NCI-H2081 treated with DMSO at 0.1 percent for 48 hours (cell line): ENCODE measurements around the gene RBFOX2.

Experiments
- DNase-seq: peaks from one replicate; lab custom pipeline; 2025; lab: John Stamatoyannopoulos, UW

RBFOX2 gene

DNA sequence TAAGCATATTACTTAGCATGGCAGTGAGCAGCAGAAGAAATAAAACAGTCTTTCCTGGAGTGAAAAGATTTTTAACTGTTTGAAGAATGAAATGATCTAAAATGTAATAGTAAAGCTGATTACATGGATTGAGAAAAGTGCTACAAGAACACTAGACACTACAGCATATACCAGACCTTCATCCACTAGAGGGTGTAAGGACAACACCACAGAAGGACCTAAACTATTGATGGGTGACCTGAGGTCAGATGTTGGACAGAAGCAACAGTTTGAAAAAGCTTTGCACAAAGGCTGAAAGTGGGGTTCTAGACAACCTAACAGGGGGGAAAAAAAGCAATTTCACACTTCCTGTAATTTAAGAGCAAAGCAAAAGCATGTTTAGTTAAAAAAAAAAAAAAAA lies 97.7 kb downstream of the RBFOX2 start:
- DNase-seq, result no peak

GRCh38 chr22:35928285-35928798 lies 100.3 kb downstream of the RBFOX2 start:
- DNase-seq, result no peak

GRCh38 chr22:35923026-35923425 lies 105.6 kb downstream of the RBFOX2 start:
- DNase-seq, result no peak

DNA sequence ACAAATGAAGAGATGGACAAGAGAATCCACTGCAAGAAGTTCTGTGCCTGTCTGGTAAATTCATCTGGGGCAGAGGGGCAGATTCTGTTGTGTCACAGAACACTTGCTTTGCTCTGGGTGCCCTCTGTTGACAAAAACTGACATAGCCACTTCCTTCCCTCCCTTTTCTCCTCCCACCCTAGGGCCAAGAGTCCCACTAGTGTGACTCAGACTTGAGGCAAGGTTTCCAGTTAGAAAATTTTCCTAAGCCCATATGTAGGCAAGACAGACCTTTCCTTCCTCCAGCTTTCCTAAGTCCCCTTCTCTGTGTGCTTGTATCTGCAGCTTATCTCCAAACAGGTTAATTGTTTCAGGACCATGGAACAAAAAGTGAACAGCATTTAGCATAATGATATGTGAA lies 106.8 kb downstream of the RBFOX2 start:
- DNase-seq, result no peak

DNA sequence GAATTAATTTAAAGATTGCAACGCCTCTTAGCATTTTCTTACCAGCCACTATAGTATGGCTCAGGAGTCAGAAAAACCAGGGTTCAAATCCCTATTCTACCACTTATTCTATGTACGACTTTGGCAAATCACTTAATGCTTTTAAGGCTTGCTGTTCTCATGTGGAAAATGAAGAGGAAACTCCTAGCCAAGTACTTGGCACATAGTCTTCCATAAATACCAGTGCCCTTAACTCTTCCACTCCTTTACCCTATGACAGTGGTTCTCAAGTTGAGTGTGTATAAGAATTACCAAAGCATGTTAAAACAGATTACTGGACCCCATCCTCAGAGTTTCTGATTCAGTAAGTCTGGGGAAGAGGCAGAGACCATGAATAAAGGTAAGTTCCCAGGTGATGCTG lies 107.6 kb downstream of the RBFOX2 start:
- no peak for DNase-seq

DNA sequence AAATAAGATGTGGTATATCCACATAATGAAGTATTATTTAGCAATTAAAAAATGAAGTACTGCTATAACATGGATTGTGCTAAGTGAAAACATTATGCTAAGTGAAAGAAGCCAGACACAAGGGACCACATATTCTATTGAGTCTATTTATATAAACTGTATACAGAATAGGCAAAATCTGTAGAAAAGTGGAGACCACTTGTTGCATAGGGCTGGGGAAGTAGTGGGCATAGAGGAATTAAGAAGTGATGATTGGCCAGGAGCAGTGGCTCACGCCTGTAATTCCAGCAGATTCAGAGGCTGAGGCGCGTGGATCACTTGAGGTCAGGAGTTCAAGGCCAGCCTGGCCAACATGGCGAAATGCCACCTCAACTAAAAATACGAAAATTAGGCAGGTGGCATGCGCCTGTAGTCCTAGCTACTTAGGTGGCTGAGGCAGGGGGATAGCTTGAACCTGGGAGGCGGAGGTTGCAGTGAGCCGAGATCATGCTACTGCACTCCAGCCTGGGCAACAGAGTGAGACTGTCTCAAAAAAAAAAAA lies 109.6 kb downstream of the RBFOX2 start:
- DNase-seq, result no peak

DNA sequence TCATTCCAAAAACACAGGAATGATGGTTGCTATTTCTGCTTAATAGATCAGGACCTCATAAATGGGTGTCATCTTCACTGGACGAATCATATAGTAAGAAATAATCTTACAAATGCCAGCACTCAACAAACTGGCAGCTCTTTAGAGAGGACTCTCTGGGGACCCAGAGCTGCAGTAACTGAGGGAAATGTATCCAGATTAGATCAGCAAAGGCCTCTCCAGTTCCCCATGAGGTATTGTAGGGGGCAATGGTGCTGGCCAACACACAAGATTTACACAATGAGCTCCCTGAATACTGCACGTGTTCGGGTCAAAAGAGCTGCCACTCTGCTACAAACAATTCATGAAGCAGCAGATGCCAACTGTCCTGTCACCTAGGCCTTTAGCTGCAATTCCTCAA lies 110.2 kb downstream of the RBFOX2 start:
- DNase-seq, result no peak

DNA sequence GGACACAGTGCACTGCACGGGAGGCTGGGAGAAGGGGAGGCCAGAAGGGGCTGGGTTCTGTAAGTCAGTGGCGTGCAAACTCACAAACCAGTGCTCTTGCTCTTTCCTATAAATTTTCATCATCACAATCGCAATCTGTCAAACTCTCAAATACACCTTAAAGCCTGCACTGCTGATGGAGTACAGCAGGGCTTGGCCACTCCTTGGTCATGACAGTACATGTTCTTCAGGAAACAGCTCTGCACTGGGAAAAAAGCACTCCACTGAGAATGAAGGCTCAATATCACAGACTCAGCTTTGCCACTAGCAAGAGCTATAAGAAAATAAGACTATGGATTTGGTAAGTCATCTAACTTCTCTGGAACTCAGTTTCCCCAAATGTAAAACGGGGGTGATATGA lies 111.0 kb downstream of the RBFOX2 start:
- DNase-seq, result no peak

DNA sequence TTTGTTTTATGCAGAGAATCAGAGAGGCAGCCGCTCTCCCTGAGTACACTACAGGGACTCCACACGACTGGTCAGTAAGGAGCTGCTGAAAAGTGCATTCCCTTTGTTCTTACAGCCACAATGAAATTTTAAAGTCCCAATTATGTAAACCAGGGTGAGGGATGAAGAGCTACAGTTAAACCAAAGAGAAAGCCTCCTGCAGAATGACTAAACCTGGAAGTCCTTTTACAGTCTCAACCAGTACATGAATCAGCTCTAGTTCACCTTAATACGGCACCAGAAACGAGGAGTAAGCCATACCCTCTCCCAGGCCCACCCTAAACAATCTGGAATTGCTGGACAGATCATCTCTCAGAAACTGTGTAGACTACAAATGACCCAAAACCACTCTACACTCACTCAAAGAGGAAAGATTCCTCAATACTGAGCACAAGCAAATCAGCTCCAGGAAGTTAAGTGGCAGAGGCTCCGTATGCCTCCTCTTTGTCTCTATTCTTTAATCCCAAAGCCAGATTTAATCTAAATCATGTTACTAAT lies 113.1 kb downstream of the RBFOX2 start:
- DNase-seq, result no peak

GRCh38 chr22:35914665-35915476 lies 113.8 kb downstream of the RBFOX2 start:
- peak; percentile 23 for DNase-seq

DNA sequence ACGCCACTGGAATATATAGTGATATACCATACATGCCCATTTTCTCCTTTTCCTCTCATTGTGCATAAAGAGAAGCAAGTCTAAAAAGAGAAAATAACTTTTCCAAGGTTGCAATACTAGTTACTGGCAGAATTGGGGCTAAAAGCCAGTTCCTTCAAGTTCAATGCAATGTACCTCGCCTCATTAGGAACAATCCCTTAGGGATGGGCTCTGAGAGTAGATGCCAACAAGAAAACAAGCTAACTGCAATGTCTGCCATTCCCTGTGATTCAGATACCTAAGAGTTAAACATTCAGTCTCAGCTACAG lies 114.3 kb downstream of the RBFOX2 start:
- DNase-seq, result no peak

DNA sequence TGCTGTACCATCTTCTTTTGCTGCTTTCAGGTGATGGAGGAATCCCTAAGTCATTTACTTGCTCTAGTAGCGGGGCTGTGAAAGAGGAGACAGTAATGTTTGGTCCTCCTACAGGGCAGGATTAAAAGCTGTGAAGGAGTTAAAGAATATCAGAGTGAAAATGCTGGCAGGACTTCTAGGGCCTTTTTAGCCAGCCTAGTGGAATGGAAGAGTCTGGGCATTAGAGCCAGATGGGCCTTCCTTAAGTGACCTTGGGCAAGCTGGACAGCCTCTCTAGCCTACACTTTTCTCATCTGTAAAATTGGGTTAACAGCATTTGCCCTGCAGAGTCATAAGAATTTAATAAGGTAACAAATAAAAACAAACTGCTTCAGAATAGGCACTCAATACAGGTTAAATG lies 114.7 kb downstream of the RBFOX2 start:
- DNase-seq, result no peak

GRCh38 chr22:35912658-35913057 lies 116.0 kb downstream of the RBFOX2 start:
- no peak for DNase-seq

GRCh38 chr22:35911877-35912276 lies 116.7 kb downstream of the RBFOX2 start:
- DNase-seq, result no peak

GRCh38 chr22:35910926-35911325 lies 117.7 kb downstream of the RBFOX2 start:
- DNase-seq, result no peak

- no peak for DNase-seq
These were observed 118.4 kb downstream of the RBFOX2 start for GRCh38 chr22:35910003-35910769.

- DNase-seq, result no peak
These were observed 122.7 kb downstream of the RBFOX2 start for GRCh38 chr22:35905894-35906293.

- DNase-seq, result no peak
These were observed 123.9 kb downstream of the RBFOX2 start for GRCh38 chr22:35904752-35905151.

DNA sequence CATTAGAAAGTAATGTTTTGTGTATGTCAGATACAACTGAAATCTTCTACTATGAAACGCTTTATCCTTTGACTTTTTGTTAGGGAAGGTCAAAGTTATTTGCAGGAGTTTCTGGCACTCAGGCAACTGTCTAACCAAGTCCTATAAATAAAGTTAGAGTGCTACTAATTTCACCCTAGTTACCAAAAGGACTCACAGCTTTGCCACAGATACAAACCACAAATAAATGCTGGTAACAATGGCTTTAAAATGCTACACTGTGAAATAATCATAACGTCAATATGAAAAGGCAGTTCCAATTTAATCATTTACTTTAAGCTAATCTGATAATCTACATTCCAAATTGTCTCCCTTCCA lies 124.3 kb downstream of the RBFOX2 start:
- DNase-seq, result no peak

DNA sequence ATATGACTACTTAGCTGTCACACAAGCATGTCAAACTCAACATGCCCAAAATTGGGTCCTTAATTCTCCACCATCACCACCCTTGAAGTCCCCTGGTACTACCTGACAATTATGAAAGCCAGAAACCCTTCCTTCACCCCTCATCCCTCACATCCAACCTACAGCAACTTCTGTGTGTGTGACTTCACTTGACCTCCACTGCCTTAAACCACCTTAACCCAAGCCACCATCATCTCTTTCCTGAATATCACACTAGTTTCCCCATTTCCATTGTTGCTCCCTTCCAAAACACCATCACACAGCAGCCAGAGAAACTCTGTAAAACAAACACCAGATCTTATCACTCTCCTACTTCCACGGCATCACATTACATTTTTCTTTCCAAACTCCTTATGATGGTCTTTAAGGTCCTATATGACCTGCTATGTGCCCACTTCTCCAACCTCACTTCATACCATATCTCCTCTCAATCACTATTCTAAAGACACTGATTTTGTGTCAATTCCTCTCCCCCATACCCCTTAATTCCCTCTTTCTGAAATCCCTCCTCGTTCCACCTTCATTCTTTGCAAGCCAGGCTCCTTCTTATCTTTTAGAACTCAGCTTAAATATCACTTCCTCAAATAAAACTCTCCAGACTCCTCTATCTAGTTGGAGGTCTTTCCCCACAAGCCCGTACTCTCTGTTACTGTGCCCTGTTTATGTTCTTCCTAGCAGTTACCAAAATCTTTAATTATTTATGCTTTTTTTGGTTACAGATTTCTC lies 124.9 kb downstream of the RBFOX2 start:
- DNase-seq, result no peak

DNA sequence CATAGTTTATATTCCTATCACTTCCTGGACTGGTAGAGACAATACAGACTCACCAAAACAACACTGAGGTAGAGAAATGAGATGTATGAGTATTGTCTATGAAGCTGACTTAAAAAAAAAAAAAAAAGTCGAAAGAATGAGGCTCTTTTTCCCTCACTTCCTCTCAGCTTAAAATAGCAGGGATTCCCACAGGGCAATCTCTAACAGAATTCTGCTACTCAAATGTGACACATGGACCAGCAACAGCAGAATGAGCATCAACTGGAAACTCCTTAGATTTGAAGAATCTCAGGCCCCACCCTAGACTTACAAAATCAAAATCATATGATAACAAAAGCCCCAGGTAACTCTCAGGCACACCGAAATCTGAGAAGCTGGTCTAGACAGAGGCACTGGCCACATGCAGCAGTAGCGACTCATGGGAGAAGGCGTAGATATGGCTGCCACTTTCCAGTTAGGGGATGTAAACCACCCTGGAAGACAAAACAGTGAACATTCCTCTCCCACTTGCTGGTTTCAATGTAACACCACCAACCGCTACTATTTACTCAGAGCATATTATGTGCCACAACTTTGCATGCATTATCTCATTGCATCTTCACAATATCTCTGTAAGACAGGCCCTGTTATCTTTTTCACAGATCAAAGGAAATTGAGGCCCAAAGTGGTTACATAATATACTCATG lies 128.0 kb downstream of the RBFOX2 start:
- no peak for DNase-seq

DNA sequence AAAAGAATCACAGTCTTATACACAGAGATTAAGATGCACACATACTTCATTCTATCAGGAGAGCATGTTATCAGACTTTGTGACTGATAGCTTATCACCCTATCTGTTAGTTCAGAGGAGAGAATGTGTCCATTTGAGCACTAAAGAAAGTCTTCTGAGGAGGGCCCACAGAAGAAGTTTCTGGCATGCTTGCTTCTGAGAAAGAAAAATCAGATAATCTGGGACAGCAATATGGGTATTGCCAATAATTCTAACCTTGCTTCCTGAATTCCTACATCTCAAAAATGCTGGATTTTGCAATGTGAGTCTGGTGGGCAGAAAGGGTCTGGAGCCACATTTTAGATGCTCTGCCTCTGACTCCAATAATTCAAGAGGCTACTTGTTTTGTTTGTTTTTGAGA lies 128.9 kb downstream of the RBFOX2 start:
- DNase-seq, result no peak
